Hematopoietic multipotent progenitor cell (in vitro differentiated cells): ENCODE results near the gene ISX. TPM values are rescaled to one million over a fixed set of nuclear protein-coding genes. Genes with fewer than 3 reads are reported as not detected.

ENCODE experiments used
- DNase-seq, 3 donors: peaks; one replicate each; pipeline ENCODE4 v3.0.0-alpha.2; 2011 to 2015; ENCODE audit warnings: low read depth in 2 of 3, low spot score in 2 of 3
- total RNA-seq: library from RNA; depleted of rRNA; stranded (reverse); fragments of >200 nt; gene quantifications from one replicate; pipeline ENCODE4 v1.2.3, GENCODE V29; 2012

The ISX gene
- total RNA-seq, 1 donor: not detected

DNA sequence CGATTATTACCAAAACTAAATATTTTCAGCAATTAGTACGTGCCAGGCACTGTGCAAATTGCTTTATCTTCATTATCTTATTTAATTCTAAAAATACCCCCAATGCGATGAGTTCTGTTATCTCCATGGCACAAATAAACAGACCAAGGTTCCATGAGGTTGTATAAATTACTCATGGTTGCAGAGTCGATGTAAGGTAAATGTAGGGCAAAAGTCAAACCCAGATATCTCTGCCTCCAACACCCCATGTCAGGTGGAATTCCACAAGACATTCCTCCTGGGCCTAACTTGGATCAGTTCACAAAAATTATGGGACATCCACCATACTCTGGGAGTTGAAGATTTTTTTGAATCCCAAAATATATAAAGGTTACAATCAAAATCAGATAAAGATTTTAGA is 43.7 kb downstream of the ISX start:
- no peak for DNase-seq

DNA sequence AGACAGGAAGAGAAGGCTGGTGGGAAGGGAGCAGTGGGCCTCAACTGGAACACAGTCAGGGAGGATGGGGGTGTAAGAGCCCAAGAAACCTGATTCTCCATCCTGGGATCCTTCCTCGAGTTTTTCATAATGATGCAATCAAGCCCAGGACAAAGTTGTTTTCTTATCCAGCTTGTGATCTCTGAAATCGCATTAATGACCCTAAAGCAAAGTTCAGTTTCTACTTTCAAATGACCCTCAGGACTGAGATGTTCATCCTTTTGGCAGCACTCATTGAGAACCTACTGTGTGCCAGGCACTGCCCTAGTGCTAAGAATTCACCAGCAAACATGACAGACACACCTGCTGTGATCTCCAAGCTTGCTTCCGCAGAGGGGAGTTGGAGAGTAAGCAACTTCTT is 45.3 kb downstream of the ISX start:
- no peak for DNase-seq

DNA sequence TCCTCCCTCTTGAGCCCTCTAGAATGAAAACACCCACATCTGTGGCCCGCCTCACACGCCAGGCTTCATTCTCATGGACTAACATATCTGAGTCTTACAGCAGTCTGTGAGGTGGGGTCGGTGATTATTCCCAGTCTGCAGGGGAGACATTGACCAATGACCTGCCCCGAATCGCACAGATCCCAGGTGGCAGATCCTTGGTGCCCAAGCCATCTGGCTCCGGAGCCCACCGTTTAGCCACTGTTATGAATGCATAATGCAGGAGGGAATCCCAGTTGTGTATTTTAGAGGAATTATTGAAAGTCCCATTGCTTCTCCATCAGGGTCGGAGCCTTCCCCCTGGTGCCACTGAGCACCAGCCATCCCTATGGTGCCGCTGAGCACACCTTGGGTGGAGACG is 47.4 kb downstream of the ISX start:
- DNase-seq: no peak

DNA sequence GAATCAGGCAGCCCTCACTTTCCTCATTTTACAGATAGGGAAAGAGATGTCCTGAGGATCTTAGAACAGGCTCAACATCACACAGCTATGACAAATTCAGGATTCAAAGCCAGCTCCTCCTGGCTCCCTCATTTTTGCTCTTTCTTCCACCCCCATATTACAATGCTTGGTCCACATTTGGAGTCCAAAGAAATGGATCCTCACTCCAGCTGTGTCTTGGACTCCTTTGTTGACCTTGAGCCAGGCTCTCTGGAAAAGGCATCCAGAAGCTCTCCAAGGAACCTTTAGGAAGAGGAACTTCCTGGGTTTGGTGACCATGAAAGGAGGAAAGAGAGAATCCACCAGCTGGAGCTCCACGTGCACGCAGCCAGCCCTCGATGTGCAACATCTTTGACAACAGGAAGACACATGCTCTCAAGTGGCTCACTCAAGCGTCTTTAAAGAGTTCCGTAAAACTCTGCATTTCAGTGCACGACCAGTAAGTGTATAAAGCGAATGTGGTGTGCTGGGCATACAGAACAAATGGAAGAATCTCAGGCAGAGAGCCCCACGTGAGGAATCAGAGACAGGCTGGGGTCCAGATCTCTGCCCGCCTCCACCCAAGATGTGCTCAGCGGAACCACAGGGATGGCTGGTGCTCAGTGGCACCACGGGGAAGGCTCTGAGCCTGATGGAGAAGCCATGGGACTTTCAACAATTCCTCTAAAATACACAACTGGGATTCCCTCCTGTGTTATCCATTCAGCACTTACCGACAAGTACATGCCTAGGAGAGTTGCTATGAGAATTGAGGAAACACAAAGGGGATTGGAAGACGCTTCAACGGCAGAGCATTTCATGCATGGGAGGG is 48.4 kb downstream of the ISX start:
- DNase-seq: no peak

DNA sequence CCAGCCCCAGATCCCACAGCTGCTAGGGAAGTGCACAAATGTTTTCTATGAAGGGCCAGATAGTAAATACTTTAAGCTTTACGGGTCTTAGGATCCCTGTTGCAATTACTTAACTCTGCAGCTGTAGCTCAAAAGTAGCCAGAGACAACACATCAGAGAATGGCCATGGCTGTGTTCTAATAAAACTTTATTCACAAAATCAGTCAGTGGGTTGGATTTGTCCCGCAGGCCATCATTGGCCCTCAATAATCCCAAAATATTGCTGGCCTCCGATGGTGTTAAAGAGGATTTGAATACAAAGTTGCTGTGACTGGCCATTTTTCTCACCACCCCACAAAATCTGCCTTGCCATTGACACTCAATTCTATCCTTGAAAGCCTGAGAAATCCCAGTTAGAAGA is 49.6 kb downstream of the ISX start:
- DNase-seq: no peak

DNA sequence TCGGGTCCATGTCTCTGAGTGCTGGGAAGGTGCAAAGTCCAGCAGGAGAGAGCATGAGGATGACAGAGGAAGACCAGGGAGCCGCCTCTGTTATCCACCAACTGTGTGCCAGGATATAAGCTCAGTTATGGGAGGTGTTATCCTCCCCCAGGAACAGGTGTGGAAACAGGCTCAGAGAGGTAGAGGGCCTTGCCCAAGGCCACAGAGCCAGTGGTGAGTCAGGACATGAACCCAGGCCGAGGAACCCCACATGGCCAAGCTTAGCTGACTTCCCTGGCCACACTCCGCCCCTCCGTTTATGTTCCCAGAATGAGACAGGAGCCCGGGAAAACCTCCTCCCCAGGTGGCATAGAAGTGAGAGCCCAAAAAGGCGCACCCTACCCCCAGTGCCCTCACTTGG is 50.3 kb downstream of the ISX start:
- no peak for DNase-seq

DNA sequence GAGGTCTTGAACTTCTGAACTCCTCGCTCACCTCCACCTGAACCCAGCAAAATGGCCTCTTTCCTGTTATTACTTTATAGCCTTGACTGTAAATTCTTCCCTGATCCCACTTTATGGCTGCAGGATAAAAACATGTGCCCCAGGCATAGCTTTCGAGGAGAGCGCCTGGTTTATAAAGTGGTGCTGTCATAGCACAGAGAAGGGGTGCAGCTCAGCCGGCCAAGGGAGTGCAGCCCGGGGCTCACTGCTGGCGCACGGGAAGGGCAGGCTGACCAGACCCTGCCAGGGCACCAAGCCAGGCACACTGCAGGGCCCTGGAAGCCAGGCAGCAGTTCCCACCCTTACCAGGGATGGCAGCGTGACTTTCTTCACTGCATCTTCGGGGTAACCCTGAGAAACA is 50.9 kb downstream of the ISX start:
- DNase-seq: no peak

DNA sequence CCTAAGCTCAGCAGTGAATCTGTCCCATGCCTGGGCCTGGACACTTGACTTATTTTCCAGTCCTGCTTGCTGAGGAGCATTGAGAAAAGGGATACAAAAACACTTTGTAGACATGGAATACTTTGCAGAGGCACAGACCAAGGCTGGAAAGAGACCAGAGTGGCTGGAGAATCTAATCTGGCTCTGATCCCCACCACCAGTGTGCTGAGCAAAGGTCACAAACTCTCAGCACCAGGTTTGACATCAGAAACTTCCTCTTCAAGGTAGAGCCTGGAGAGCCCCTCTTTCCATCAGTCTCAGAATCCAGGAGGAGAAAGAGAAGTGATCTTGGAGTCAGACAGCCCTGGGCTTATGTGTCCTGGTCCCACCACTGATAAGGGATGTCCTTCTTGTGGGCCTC is 53.5 kb downstream of the ISX start:
- DNase-seq: no peak

DNA sequence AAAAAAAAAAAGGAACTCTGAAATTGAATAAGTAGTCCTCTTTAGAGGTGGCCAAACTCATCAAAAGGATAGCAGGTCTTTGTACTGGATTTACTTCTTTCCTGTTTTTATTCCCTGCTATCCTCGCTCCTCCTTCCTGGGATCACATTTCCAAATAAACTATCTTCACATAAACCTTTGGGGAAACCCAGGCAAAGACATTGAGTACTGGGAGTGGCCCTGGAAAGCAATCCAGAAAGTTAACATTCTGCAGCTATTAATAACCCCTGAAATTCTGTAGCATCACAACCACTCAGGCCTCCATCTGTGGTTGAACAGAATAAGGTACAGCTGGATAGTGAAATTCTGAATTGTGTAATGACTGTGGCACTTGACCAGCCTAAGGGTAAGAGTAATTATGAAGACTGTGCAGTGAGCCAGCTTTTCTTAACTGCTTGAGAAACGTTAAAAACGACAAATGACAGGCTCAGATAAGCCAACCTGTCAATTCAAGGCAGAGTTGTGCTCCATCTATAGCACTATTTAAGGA is 58.8 kb downstream of the ISX start:
- no peak for DNase-seq

DNA sequence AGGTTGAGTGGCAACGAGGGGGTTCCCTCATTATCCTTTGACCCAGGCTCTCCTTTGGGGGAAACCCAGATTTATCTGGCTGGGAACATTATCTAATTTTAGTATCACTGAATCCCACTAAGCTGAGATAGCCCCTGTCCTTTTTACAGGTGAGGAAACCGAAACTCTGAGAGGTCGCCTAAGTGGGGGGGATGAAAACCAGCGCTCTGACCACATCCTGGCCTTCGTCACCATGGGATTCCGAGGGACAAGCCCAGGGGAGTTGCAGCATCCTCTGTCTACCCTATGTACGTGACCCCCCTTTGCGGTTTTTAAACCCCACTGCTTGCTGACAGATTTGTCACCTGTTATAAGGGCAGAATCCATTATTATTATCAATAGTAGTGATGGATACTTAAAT is 61.0 kb downstream of the ISX start:
- DNase-seq: no peak

DNA sequence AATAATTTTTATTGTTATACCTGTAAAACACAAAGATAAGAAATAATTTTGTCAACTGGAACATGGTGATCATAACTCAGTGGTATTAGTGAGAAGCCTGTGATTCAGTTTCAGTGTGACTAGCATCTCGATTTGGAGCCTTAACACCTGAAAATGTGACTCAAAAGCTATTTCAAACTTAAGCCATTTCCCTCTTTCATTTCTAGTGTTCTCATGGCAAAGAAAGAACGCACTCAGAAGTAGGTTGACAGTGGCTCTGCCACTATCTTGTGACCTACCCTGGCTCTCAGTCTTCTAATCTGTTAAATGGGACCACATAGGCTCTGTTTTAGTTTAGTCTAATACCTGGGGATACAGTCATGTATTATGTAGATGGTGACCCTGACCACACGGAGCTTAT is 62.7 kb downstream of the ISX start:
- DNase-seq: no peak

DNA sequence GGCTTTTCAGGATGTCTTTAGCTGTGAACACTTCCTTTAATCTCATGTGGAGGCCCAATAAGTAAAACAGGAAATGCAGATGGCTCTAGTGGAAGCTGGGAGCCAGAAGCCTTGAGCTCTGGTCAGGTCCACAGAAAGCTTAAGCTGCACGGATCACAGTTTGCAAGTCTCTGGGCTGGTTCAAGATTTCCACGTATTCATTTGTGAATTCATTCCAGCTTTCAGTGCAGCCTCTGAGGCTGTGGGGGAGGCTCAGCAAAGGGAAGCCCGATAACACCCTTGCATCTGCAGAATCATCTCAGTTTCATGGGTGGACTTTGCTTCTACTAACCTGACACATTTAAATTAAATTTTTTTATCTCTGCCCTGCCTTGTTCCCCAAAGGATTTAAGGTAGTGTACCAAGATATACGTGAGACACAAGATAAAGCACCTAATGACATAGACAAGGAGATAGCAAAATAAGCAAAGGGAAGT is 65.6 kb downstream of the ISX start:
- no peak for DNase-seq

DNA sequence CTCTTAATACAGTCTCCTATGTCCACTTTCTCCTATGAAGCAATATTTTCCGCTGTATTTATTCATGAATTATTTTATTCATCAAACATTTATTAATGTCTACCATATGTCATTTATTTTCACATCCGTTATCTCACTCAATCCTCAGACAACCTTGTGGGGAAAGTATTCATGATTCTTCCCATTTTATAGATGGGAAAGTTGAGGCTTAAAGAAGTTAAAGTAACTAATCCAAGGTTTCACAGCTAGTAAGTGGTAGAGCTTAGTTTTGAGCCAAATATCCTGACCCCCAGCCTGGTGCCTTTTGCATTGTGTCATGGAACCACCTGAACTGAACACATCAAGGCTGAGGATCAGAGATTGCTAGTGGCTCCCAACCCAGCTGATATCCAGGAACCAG is 66.6 kb downstream of the ISX start:
- DNase-seq: no peak

DNA sequence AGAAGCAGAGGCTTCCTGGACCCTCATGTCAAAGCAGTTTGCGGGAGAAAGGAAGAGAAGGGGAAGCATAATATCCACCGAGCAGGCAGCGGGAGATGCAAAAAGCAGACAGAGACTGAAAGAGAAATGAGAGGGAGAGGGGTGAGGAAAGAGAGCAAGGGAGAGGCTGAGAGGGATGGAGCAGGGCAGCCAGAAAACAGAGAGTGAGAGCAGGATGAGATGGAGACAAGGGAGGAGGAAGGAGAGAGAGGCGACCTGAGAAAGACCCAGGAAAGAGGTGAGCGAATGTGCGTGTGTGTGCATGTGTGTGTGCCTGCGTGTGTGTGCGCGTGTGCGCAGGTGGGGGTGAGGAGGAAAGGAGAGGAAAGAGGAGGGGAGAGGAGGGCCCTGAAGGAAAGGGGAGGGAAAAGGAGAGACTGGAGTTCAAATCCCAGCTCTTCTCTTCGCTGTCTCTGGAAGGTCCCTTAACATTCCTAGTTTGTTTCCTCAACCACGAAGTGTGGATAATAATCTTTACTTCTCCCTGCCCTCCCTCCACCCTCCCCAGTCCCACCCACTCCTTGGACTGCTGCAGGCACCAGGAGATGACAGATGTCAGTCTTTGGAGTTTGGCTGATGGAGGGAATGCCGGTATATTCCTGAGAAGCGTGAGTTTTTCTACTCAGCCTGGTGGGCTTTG is 67.9 kb downstream of the ISX start:
- no peak for DNase-seq

DNA sequence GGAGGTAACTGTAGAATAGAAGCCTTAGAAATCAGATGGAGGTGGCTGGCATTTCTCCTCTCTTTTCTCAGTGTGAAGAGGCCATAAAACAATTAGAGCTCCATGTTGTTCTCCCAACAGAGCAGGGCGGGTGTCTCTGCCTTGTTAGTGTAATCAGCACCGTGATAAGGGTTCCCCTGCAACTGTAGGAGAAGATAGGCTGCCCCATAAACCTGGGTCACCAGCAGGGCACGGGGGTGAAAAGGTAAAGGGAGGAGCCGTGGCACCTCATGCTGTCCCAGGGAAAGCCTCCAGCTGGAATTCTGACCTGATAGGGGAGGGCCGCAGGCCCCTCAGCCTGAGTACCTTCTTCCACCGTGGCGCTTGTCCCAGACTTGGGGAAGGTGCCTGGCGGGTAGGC is 68.7 kb downstream of the ISX start:
- DNase-seq: no peak

DNA sequence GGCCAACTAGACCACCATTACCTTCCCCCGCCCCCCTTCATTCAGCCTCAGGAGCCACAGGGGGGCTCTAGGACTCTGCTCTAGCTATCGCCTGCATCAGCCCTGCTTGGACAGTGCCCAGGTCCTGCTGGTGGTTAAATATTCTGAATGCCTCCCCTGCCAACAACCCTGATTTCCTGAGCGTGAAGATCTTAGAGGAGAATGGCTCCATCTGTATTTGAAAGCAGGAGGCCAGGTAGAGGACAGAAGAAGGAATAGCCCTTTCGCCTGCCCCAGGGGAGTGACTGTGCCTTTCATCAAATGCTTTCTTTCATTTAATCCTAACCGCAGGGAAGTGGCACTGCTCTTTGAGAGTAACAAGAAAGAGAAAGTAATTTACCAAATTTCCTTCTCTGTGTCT is 69.2 kb downstream of the ISX start:
- DNase-seq: no peak

Other genes with a start within 250 kb of the ISX start
- 11.6 TPM for gene HMGXB4, start 191.3 kb downstream of the ISX start, total RNA-seq
- 53.3 TPM for gene TOM1, start 233.7 kb downstream of the ISX start, total RNA-seq